Measurements from ENCODE around the gene TSHZ3.

Gene TSHZ3

DNA sequence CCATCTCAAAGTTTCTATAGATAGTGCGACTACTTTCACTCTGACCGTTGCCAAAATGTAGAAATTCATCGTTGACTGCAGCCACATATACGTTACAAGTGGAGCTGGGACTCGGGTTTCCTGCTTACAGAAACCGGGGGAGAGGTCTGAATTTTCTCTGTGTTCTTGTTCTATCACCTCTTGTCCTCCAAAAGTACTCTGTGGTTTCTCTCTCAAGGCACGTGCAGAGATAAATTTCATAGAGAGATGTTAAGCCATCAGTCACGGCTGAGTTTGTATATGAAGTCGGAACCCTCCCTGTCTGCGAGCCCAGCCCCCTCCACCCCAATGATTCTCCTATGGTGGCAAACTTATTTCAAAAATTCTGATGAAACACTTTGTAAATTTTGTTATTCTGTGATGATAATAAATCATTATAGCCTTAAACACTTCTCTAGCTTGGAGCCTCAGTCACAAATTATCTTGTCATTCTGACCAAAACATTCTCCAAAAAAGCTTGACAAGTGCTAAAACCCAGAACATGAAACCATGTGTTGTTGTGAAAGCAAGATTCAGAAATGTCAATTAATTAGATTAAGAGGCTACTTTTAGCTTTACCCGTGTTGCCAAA lies 87.5 kb downstream of the TSHZ3 start:
- no peak for DNase-seq

DNA sequence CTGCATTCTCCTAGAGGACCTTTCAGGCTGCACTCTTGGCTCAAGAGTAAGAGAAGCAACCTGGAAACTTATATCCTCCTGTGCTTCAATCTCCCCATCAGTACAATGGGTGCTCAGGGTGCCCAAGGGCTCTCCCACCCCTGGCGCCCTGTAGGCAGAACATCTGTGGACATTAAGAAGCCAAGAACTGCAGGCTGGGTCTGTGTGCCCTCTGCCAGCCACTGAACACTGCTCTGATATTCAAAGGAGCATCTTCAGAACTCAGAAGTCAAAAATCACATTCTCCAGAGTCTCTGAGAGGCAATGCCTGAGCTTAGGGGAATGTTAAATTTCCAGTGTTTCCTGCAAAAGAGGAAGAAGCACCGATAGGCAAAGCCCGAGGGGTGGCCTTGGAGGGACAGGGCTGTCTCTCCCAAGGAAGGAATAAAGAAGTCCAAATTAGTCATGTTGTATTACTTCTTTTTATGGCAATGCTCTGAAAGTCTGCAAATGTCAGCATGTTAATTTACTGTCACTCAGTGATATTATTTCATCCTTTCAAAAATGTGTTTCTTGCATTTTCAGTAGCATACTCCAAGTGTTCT lies 88.1 kb downstream of the TSHZ3 start:
- DNase-seq: no peak

DNA sequence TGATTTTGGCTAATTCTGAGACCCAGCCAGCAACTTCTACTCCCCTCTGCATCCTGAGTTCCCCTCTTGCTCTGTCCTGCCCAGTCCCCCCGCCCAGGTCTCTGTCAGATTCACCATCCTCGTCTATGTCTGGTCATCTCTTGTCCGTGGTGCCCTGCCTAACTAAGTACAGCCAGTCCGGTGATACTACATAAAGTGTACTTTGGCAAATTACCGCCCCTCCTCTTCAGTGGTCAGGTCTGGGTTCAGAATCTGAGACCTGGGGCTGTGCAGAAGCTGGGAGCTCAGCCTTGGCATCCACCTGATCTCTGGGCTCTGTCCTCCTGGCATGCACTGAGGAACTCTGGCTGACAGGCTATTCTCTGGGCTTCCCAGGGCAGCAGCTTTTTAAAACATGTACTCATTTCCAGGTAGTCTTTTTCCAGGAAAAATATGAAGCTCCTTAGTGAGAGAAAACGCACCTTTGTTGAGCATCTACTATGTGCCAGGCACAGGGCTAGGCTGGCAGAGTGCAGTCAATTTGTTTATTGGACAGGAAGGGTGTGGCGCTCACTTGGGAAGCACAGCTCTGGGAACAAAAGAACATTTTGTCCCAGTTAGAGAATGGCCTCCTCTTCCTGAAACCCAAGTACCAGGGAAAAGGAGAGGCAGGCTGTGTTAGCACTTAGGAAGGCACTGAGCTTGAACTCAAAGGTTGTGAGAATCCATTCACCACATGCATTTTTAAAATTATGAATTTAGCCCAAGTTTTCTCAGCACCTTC lies 88.9 kb downstream of the TSHZ3 start:
- DNase-seq: no peak

DNA sequence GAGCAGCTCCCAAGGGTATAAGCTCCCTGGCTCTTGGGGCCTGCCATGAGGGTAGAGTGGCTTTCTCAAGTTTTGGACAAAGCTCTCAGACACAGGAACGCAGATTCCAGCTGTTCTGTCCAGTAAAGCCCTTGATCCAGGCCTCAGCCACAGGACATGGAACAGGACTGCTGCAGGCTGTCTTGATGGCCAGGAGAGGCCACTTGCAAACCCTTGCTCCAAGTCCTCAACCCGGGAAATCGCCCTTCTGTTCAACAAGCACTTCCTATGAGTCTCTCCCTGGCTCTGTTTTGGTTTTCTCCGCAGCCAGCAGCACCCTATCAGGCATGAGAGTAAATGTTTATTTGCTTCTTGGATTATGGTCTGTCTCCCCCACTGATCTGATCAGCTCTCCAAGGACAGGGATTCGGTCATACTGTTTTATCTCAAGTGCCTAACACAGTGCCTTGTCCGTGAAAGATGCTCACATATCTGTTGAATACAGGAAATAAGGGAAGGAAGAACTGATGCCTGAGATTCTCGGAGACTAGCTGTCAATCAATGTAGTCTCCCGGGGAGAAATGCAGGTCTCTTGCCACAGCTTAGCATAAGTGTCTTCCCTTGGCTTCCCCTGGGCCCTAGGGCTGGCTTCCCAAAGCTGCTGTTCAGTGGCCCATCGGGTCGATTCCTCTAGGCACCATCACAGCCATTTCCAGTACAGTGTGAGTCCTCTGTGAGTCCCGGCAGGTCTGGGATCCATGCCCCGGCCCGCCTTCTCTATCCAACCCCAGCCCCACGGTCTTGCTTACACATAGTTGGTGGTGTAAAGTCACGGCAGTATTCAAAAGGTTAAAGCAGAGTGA lies 90.8 kb downstream of the TSHZ3 start:
- DNase-seq: no peak

DNA sequence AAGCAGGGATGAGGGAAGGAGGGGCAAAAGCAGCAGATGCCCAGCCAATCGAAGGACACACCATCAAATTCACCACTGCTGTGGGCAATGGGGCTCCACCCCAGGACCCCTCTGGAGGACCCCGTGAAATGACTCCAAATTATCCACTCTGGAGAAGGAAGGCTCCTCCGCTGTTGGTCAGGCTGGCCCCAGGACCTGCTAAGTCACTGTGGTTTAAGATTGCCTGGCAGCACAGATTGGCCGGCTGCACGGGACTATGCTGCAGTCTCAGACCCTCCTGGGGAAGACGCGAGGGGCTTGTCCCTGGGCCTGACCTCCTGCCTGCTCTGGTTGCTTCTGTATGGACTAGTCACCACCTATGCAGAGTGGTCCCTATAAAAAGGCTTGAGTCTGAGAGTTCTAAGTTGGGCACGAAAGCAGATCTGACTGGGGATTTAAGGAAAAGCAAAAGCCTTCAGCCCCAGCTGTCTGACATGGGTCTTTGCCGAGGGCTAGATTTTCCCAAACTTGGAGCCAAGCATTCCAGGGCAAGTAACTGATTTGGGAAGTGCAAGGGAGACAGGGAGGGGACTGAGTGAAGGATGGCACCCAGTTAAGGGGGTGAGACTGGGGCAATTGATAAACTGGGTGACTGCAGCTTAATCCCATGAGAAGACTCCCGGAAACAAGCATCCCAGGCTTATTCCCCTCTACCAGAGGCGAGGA lies 91.7 kb downstream of the TSHZ3 start:
- no peak for DNase-seq

DNA sequence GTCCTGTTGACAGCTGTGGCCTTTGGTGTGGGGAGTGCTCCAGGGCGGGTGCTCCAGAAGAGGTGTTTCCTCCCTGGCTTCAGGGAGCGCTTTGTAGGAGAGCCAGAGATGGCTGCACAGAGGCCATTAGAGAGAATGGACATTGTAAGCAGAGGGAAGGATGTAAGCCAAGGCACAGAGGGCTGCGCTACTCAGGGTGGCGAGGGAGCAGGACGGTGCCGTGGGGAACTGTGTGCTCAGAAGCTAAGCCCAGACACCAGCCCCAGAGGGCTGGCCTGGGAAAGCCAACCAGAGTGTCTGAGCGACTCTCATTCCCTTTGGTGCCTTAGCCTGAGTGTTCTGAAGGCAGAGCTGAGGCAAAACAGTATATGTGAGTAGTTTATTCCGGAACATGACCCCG lies 92.2 kb downstream of the TSHZ3 start:
- no peak for DNase-seq

DNA sequence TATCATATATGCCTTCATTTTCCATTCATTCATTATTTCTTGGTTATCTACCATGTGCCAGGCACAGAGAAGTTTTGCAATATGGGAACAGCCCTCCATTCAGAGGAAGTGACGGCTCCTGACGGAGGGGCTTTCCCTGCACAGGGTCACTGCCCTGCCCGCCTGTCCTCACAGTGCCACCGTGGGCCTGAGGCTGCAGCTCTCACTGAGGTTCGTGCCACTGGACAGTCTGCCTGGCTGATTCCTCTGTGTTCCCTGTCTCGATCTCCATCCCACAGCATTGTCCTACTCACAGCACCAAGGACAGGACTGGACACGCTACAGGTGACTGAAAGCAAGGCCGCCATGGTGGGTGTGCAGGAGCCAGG lies 92.7 kb downstream of the TSHZ3 start:
- no peak for DNase-seq

DNA sequence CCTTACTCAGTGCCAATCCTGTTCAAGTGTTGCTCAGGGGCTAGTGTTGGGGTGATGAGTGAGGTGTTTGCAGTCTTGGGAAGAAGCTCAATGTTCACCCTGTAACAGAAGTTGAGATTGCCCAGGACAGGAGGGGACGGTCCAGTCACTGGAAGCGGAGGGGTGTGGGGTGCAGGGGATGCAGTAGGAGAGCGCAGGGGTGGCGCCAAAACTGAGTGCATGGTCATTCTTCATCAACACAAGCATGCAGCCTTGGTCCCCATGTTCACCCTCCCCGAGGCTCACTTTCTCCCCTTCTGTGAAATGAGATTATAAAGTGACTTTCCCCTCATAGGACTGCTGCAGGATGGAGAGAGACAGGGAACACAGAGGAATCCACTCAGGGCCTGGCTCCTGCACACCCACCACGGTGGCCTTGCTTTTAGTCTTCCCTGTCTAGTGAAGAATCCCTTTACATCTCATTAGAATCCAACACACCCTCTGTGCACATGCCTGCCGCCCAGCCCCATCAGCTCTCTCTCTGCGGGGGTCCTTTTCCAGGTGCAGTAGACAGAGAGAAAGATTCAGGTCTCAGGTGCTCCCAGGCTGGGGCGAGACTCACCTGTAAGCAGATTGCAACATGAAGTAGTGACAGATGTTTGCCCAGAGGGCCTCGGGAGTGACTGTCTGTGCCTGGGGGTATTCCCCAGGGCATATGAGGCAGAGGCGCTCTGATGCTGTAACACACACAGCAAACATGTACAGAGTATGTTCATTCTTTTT lies 93.2 kb downstream of the TSHZ3 start:
- no peak for DNase-seq

DNA sequence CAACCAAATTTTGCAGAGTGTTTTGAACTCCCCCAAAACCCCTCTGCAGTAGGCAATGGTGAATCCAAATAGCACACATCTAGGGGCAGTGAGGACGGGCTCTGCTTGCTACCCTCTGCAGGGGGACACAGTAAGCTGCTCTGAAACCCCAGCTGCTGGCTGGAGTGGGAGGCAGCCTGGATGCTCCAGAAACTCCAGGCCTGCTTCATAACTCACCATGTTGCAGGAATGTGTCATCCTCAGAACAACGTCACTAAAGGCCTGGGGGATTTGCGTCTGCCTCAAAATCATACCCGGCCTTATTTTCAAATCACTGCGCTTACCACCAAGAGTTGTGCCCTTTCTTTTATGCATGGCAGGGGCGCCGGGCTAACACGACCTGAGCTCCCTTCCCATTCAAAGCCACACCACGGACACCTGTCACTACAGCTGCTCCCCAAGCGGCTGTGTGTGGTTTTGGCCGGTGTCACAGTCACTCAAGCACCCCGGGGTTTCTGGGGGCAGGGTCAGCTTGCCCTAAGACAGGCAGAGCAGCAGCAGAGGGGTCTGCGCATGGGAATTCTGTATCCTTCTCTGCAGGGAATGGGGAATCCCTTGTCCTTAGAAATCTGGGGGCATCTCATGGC lies 93.9 kb downstream of the TSHZ3 start:
- DNase-seq: no peak

DNA sequence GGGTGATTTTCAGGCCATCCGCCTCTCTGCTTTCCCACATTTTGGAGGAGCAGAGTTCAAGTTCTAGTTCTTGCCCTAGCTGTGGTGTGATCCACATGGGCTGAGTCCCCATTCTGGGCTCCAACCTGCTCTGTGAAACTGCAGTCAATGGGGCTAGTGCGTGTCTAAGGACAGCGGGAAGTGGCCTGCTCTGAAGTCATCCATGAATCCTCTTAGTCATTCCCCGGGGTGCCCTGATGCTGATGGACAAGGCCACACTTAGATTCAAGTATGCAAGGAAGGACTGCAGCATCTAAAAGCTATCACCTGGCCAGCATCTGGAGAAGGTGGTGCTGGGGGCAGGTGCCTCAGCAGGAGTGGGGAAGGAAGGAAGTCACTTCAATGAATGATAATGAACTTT lies 94.6 kb downstream of the TSHZ3 start:
- no peak for DNase-seq

DNA sequence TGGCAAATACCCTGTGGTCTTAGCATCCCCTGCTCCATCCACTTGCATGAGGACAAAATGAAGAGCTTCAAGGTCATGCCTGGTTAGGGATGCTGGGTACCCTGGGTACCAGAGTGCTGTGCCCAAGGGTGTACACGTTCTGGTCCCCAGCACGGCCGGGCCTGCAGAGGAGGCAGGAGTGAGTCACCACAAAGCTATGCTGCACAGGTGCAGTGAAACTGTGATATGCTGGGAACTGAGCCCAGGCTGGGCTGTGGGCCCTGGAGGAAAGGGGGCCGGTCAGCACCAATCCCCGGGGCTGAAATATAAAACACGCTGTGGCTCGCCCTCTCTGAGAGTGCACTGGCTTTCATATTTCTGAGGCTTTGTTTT lies 95.1 kb downstream of the TSHZ3 start:
- DNase-seq: no peak

DNA sequence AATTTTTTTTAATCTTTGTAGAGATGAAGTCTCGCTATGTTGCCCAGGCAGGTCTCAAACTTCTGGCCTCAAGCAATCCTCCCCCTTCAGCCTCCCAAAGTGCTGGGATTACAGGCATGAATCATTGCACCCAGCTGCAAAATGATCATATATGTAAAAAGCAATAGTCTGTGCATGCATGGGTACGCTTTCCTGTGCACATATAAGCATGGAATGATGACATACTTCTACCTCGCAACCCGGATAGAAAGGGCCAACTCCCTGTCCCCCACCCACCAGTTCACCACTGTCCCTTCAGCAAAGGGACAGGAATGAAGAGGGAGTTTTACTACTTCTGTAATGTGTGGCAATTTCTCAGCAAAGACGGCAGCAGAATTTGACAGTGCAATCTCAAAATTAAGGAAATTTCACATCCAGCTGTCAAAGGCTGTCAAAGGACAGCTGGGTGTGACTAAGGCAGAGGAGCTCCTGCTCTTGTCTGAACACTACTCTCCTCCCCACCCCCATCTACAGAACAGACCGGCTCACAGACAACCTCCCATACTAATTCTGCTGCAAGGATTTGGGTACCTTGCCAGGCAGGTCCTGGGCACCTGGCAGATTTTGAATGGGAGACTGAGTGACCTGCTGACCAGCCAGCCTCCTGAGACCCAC lies 95.6 kb downstream of the TSHZ3 start:
- DNase-seq: no peak

DNA sequence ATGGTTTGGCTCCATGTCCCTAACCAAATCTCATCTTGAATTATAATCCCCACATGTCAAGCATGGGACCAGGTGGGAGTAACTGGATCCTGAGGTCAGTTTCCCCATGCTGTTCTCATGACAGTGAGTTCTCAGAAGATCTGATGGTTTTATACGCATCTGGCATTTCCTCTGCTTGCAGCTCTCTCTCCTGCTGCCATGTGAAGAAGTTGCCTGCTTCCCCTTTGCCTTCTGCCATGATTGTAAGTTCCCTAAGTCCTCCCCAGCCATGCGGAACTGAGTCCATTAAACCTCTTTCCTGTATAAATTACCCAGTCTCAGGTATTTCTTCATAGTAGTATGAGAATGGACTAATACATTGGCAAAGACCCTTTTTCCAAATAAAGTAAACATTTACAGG lies 96.8 kb downstream of the TSHZ3 start:
- DNase-seq: no peak

DNA sequence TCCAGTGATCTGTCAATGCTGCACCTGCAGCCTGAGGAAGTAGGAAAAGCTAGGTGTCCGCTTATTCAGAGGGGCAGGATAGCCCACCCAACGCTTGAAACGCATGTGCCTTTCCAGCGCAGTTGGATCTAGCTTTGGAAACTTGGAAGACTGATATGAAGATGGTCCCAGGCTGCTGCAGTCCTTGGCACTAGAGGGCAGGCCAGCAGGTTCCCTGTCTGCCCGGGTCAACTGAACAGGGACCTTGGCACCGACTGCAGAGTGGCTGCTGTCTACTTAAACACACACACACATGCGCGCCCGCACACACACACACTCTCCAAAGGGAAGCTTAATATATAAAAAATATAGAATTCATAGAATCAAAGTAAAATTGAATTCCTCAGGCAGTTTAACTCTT lies 100.0 kb downstream of the TSHZ3 start:
- no peak for DNase-seq

DNA sequence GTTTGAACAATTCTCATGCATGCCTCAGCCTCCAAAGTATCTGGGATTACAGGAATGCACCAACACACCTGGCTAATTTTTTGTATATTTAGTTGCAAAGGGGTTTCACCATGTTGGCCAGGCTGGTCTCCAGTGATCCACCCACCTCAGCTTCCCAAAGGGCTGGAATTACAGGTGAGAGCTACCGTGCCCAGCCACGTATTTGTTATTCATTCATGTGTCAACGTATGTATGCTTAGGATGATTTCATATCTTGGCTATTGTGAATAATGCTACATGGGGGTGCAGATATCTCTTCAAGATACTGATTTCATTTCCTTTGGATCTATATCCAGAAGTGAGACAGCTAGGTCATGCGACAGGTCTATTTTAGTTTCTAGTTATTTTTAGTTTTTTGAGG lies 113.4 kb downstream of the TSHZ3 start:
- DNase-seq: no peak

DNA sequence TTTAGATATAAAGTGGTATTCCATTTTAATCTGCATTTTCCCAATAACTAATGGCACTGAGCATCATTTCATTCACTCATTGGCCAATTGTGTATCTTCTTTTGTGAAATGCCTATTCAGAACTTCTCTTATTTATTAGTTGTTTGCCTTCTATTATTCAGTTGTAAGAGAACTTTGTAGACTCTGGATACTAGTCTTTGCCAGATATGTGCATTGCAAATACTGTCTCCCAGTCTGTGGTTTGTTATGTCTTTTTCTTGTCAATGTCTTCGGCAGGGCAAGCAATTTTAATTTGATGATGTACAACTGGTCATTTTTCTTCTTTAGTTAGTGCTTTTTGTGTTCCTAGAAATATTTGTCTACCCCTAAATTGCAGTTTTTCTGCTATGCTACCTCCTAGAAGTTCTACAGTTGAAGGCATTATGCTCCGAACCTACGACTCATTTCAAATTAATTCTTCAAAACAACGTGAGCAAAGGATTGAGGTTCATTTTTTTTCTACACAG lies 115.9 kb downstream of the TSHZ3 start:
- no peak for DNase-seq

DNA sequence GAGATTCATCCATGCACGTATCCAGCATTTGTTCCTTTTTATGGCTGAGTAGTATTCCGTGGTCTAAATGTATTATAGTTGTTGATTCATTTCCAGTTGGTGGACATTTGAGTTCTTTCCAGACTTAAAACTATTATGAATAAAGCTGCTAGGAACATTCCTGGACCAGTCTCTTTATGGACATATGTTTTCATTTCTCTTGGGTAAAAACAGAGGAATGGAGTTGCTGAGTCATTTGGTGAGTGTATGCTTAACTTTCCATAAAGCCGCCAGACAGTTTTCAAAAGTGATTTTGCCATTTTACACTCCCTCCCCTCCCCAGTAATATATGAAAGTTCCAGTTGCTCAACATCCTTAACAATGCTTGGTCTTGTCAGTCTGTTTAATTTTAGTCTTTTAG lies 116.4 kb downstream of the TSHZ3 start:
- DNase-seq: no peak

DNA sequence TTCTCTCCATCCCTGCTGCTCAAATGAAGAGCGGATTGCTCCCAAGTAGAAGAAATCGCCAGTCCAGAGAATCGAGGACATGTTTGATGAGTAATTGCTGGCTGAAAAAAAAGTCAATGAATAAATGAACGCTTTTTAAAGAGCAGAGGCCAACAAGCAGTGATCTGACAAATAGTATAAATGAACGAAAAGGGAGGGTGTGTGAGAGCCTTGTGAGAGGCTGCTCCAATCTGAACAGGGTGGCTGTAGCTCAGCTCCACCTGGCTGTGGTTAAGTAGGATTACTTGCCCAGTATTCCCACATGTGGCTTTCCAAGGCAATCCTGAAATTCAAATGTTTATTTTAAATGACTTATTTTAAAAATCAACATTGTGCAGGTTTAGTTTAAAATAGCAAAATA lies 117.1 kb downstream of the TSHZ3 start:
- DNase-seq: no peak

DNA sequence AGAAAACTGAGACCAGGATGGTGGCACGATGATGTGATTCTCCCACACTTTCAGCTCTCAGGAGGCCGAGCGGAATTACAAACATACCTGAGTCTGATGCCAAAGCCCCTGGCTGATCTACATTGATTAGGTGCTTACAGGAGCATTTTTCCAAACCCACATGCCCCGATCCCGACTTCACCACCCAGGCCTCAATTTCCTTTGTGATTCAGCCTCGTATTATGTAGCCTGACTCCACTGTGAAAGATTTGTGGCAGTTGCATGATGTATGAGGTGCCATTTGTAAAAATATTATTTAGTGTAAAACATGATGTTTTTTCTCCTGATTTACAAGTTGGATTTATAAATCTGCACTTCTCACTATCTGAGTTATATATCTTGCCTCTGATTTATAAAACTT lies 118.0 kb downstream of the TSHZ3 start:
- DNase-seq: no peak

DNA sequence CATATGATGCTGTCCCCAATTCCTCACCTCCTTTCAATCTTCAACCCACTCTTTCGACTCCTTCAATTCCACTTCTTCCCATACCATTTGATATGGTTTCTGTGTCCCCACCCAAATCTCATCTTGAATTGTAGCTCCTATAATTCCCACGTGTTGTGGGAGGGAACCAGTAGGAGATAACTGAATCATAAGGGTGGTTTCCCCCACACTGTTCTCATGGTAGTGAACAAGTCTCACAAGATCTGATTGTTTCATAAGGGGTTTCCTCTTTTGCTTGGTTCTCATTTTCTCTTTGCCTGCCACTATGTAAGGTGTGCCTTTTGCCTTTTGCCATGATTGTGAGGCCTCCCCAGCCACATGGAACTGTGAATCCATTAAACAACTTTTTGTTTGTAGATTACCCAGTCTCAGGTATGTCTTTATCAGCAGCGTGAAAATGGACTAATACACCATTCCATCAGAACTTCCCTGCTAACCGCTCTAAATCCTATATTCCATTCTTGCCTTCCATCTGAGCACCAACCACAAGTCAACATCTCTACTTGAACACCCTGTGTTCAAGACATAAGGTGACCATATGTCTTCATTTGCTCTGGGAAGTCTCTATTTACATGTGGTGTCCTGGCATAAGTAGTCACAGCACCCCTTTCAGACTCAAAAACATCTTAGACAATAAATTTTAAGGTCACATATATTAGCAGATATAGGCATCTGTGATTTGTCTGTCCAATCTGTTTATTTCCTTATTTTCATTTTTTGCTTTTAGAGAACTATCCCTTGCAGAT lies 122.9 kb downstream of the TSHZ3 start:
- DNase-seq: no peak

Data from T1000 (cell line).